ENCODE data around the gene KRT86.

DNA sequence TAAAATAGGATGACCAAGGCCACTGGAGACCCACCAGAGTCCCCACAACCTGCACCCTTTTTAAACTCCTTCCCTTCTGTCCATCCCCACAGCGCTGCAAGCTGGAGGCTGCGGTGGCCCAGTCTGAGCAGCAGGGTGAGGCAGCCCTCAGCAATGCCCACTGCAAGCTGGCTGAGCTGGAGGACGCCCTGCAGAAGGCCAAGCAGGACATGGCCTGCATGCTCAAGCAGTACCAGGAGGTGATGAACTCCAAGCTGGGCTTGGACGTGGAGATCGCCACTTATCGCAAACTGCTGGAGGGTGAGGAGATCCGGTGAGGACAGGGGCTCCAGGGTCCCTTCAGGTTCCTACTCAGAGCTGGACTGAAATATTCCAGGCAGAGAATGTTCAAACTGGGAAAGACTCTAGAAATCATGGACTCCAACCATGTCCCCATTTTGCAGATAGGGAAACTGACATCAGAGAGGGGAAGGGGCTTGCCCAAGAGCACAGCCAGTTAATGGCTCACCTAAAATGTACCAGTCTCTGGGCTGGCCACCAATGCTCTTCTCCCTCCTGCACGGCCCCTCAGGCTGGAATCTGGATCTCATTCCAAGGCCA is 75.7 kb downstream of the KRT86 start:
- TF ChIP-seq SUZ12 (IDR thresholded peaks at IDR 0.05; ENCODE audit: extremely low read depth, insufficient read depth, insufficient read length) (no peak), YY1 (IDR thresholded peaks at IDR 0.05; ENCODE audit: insufficient read depth, insufficient read length) (no peak)

Data from NT2/D1 (cell line).